ENCODE data around the gene ELF1. TPM values are rescaled to one million over a fixed set of nuclear protein-coding genes. Genes with fewer than 3 reads are reported as not detected.
A peak's percentile ranks its signal among the peaks of the same experiment; 100 is the strongest.

ELF1 gene
- total RNA-seq, 1 experiment from 2014 or later: 15.3 TPM

- no peaks in the 10 kb centered on the region for H4K20me1 ChIP-seq (ENCODE audit: low read length)
- no peaks in the 10 kb centered on the region for H3K9me3 ChIP-seq (ENCODE audit: low read length)
- ChIA-PET CTCF (interaction anchor here (0.5 kb wide), 1 partner anchor 43 kb away, joined by 11 read pairs; no protein-coding TSS in a partner anchor), POLR2A (ENCODE audit: unreplicated experiment) (no interaction called here)
- no peak overlapping the region for H3K27ac ChIP-seq (ENCODE audit: low read length)
- no peak overlapping the region for H3K4me2 ChIP-seq (ENCODE audit: low read length)
- H3K79me2 ChIP-seq (ENCODE audit: low read length): no peaks in the 10 kb centered on the region
- H3K27me3 ChIP-seq (ENCODE audit: low read length): no peaks in the 10 kb centered on the region
- no peak overlapping the region for H3K4me3 ChIP-seq (ENCODE audit: low read length)
- no peak overlapping the region for H3K9ac ChIP-seq (ENCODE audit: low read length)
- intact Hi-C loops (cut with micrococcal nuclease): no loop called here
- H2AFZ ChIP-seq (ENCODE audit: low read length): no peak overlapping the region
- DNase-seq (peak; percentile 10), ATAC-seq (no peak)
- H3K9me2 ChIP-seq (replicated peaks; ENCODE audit: low read length): no peaks in the 10 kb centered on the region
- no peaks in the 10 kb centered on the region; the same call in 1 of the 2 replicates for H3K36me3 ChIP-seq (ENCODE audit: low read depth, low read length)
- TF ChIP-seq EZH2 (IDR thresholded peaks at IDR 0.05; ENCODE audit: low read length, unreplicated experiment): no peak
- TF ChIP-seq CTCF (conservative IDR thresholded peaks at IDR 0.05; ENCODE audit: low read depth, low read length): peak; percentile 42
- no peak for TF ChIP-seq EZH2phosphoT487 (IDR thresholded peaks at IDR 0.05; ENCODE audit: borderline replicate concordance, low read length)
- no peaks in the 10 kb centered on the region for H3K4me1 ChIP-seq (ENCODE audit: insufficient read depth, low read length)
- BruUV-seq (replicated peaks): no TSS peak
- H3F3A ChIP-seq (ENCODE audit: low read length, unreplicated experiment): no peaks in the 10 kb centered on the region
Measured at GRCh38 chr13:41029629-41030028, 10.5 kb upstream of the ELF1 start.

- no peaks in the 10 kb centered on the region for H3K27me3 ChIP-seq (ENCODE audit: low read length)
- no peaks in the 10 kb centered on the region for H4K20me1 ChIP-seq (ENCODE audit: low read length)
- DNase-seq: no peak
- H2AFZ ChIP-seq (ENCODE audit: low read length): no peak overlapping the region
- H3K79me2 ChIP-seq (ENCODE audit: low read length): no peaks in the 10 kb centered on the region
- intact Hi-C loops (cut with micrococcal nuclease): no loop called here
- H3K4me3 ChIP-seq (ENCODE audit: low read length): no peak overlapping the region
- no peak overlapping the region for H3K27ac ChIP-seq (ENCODE audit: low read length)
- no peak overlapping the region for H3K9ac ChIP-seq (ENCODE audit: low read length)
- POLR2A ChIA-PET (ENCODE audit: unreplicated experiment): no interaction called here
- TF ChIP-seq EZH2 (IDR thresholded peaks at IDR 0.05; ENCODE audit: low read length, unreplicated experiment): no peak
- TF ChIP-seq EZH2phosphoT487 (IDR thresholded peaks at IDR 0.05; ENCODE audit: borderline replicate concordance, low read length): no peak
- TF ChIP-seq CTCF (conservative IDR thresholded peaks at IDR 0.05; ENCODE audit: low read depth, low read length): no peak
- no peaks in the 10 kb centered on the region for H3K9me2 ChIP-seq (replicated peaks; ENCODE audit: low read length)
- H3K36me3 ChIP-seq (ENCODE audit: low read depth, low read length): no peaks in the 10 kb centered on the region; the same call in 1 of the 2 replicates
- no TSS peak for BruUV-seq (replicated peaks)
- no peaks in the 10 kb centered on the region for H3F3A ChIP-seq (ENCODE audit: low read length, unreplicated experiment)
- H3K4me2 ChIP-seq (ENCODE audit: low read length): no peak overlapping the region
- CTCF ChIA-PET: no interaction called here
- ATAC-seq: no peak
- H3K9me3 ChIP-seq (ENCODE audit: low read length): no peaks in the 10 kb centered on the region
- no peaks in the 10 kb centered on the region for H3K4me1 ChIP-seq (ENCODE audit: insufficient read depth, low read length)
Measured at GRCh38 chr13:41028051-41028450, 8.9 kb upstream of the ELF1 start.

GRCh38 chr13:41026788-41027187, 7.7 kb upstream of the ELF1 start:
- Histone ChIP-seq H3K9ac (ENCODE audit: low read length) (no peak overlapping the region), H3K27ac (ENCODE audit: low read length) (no peak overlapping the region), H3K4me2 (ENCODE audit: low read length) (no peak overlapping the region), H3K27me3 (ENCODE audit: low read length) (no peaks in the 10 kb centered on the region), H3K9me2 (replicated peaks; ENCODE audit: low read length) (no peaks in the 10 kb centered on the region), H3K4me3 (ENCODE audit: low read length) (no peak overlapping the region), H3K9me3 (ENCODE audit: low read length) (no peaks in the 10 kb centered on the region), H4K20me1 (ENCODE audit: low read length) (no peaks in the 10 kb centered on the region), H3K4me1 (ENCODE audit: insufficient read depth, low read length) (no peaks in the 10 kb centered on the region), H3K79me2 (ENCODE audit: low read length) (no peaks in the 10 kb centered on the region), H2AFZ (ENCODE audit: low read length) (no peak overlapping the region), H3F3A (ENCODE audit: low read length, unreplicated experiment) (no peaks in the 10 kb centered on the region), H3K36me3 (ENCODE audit: low read depth, low read length) (no peaks in the 10 kb centered on the region; the same call in 1 of the 2 replicates)
- no peak for DNase-seq
- CTCF ChIA-PET: no interaction called here
- TF ChIP-seq EZH2phosphoT487 (IDR thresholded peaks at IDR 0.05; ENCODE audit: borderline replicate concordance, low read length): no peak
- no peak for TF ChIP-seq EZH2 (IDR thresholded peaks at IDR 0.05; ENCODE audit: low read length, unreplicated experiment)
- TF ChIP-seq CTCF (conservative IDR thresholded peaks at IDR 0.05; ENCODE audit: low read depth, low read length): no peak
- no peak for ATAC-seq
- POLR2A ChIA-PET (ENCODE audit: unreplicated experiment): no interaction called here
- intact Hi-C loops (cut with micrococcal nuclease): no loop called here
- no TSS peak for BruUV-seq (replicated peaks)

All from PC-3 (cell line).